CD8-positive, alpha-beta memory T cell (primary cell): Measurements from ENCODE around the gene LY6G5C. TPM values are rescaled to one million over a fixed set of nuclear protein-coding genes. Genes with fewer than 3 reads are reported as not detected.

Experiments used
- CTCF ChIA-PET: fragments of 350-600 bp; sonication (Branson Sonifier 250); formaldehyde crosslinking; loops from one replicate; lab custom pipeline; 2021; ENCODE audit warnings: antibody characterized with exemption; lab: Charles Lee
- POLR2A ChIA-PET: fragments of 350-600 bp; sonication (Branson Sonifier 250); formaldehyde crosslinking; loops from one replicate; lab custom pipeline; 2021; ENCODE audit warnings: antibody characterized with exemption; lab: Charles Lee
- DNase-seq, 5 donors: peaks; one replicate each; pipeline versions ENCODE4 v3.0.0 to v3.0.0-alpha.2; 2020 to 2022; ENCODE audit warnings: mixed read lengths in 1 of 5
- H3K27ac ChIP-seq: one replicate; pipeline ENCODE4 v1.7.0; 2013; ENCODE audit warnings: low read depth, mild to moderate bottlenecking, low read length, moderate library complexity
- H3K27me3 ChIP-seq: 2 replicates; pipeline ENCODE4 v1.7.0; 2013; ENCODE audit warnings: low read length, mild to moderate bottlenecking; ENCODE audit not compliant: insufficient read depth, poor library complexity, severe bottlenecking
- H3K36me3 ChIP-seq: 2 replicates; pipeline ENCODE4 v1.7.0; 2013; ENCODE audit warnings: mild to moderate bottlenecking, low read length, moderate library complexity; ENCODE audit not compliant: insufficient read depth
- H3K4me1 ChIP-seq: 2 replicates; pipeline ENCODE4 v1.7.0; 2013; ENCODE audit warnings: mild to moderate bottlenecking, low read length, moderate library complexity; ENCODE audit not compliant: insufficient read depth
- H3K4me3 ChIP-seq: 2 replicates; pipeline ENCODE4 v1.7.0; 2013; ENCODE audit warnings: mild to moderate bottlenecking, low read length
- H3K9me3 ChIP-seq: 2 replicates; pipeline ENCODE4 v1.7.0; 2013; ENCODE audit warnings: mild to moderate bottlenecking, low read length
- H3K27ac Mint-ChIP-seq, 8 donors: one replicate each; pipeline ENCODE4 v1.8.0; 2020 to 2021; ENCODE audit warnings: mixed read lengths in 8 of 8, mild to moderate bottlenecking in 6 of 8, inconsistent platforms in 3 of 8, moderate library complexity in 3 of 8
- H3K27me3 Mint-ChIP-seq, 2 donors: one replicate each; pipeline ENCODE4 v1.8.0; 2020 to 2021; ENCODE audit warnings: mixed read lengths in 2 of 2, mild to moderate bottlenecking in 1 of 2, moderate library complexity in 1 of 2
- H3K36me3 Mint-ChIP-seq, 3 donors: one replicate each; pipeline ENCODE4 v1.8.0; 2020 to 2021; ENCODE audit warnings: mixed read lengths in 3 of 3, inconsistent platforms in 1 of 3, mild to moderate bottlenecking in 1 of 3
- H3K4me1 Mint-ChIP-seq, 3 donors: one replicate each; pipeline ENCODE4 v1.8.0; 2020 to 2021; ENCODE audit warnings: mixed read lengths in 3 of 3, inconsistent platforms in 1 of 3, mild to moderate bottlenecking in 1 of 3
- H3K4me3 Mint-ChIP-seq, 7 donors: one replicate each; pipeline ENCODE4 v1.8.0; 2020 to 2021; ENCODE audit warnings: mixed read lengths in 7 of 7, mild to moderate bottlenecking in 6 of 7, moderate library complexity in 4 of 7, inconsistent platforms in 2 of 7
- H3K9me3 Mint-ChIP-seq, 5 donors: one replicate each; pipeline ENCODE4 v1.8.0; 2020 to 2022; ENCODE audit warnings: mixed read lengths in 5 of 5, mild to moderate bottlenecking in 3 of 5, moderate library complexity in 2 of 5, inconsistent platforms in 1 of 5
- polyA plus RNA-seq: library from polyadenylated mRNA; unstranded; fragments of 300-500 nt; fragmentation: Illumina TruSeq; gene quantifications from one replicate; pipeline ENCODE4 v1.2.3, GENCODE V29; 2021
- total RNA-seq, 2 experiments: library from RNA; stranded (reverse); gene quantifications; one replicate each; pipeline ENCODE4 v1.2.3, GENCODE V29; 2021

LY6G5C gene
- total and polyA plus RNA-seq, 3 experiments from 2014 or later = 3.5 to 10.3 (median 4.5) TPM

GRCh38 chr6:31727034-31727716 is 46.3 kb upstream of the LY6G5C start:
- peaks cover 24 to 39% (median 28%) of the 10 kb centered on the region in 3 donors for H3K4me1 Mint-ChIP-seq
- H3K27ac Mint-ChIP-seq = peak overlapping the region in 7 of 8 donors; percentile 53 to 87 (median 66)
- H3K4me1 ChIP-seq = peaks cover 34% of the 10 kb centered on the region
- DNase-seq = no peak
- H3K27me3 ChIP-seq = no peaks in the 10 kb centered on the region
- H3K9me3 Mint-ChIP-seq = no peaks in the 10 kb centered on the region
- ChIA-PET POLR2A (interaction anchor here (0.6 kb wide), 1 partner anchor 23 kb away, joined by 3 read pairs; no protein-coding TSS in a partner anchor), CTCF (interaction anchor here (0.7 to 9.6 kb wide), 2 partner anchors 104 to 136 kb away, joined by 3 to 71 read pairs; no protein-coding TSS in a partner anchor)
- H3K36me3 Mint-ChIP-seq = peaks cover 0 to 36% (median 6%) of the 10 kb centered on the region in 3 donors
- H3K9me3 ChIP-seq = no peaks in the 10 kb centered on the region
- H3K4me3 ChIP-seq = no peak overlapping the region
- peaks cover 12% of the 10 kb centered on the region for H3K36me3 ChIP-seq
- H3K4me3 Mint-ChIP-seq = peak overlapping the region in 6 of 7 donors; percentile 32 to 72 (median 70)
- peak overlapping the region; percentile 64 for H3K27ac ChIP-seq
- no peaks in the 10 kb centered on the region for H3K27me3 Mint-ChIP-seq

- no peak for DNase-seq
Observed at GRCh38 chr6:31725502-31726350, 44.9 kb upstream of the LY6G5C start.

GRCh38 chr6:31723980-31724691 is 43.3 kb upstream of the LY6G5C start:
- Histone ChIP-seq H3K9me3 (no peaks in the 10 kb centered on the region), H3K27ac (no peak overlapping the region), H3K27me3 (no peaks in the 10 kb centered on the region), H3K36me3 (peaks cover 4% of the 10 kb centered on the region), H3K4me3 (no peak overlapping the region), H3K4me1 (peaks cover 25% of the 10 kb centered on the region)
- Mint-ChIP-seq H3K27me3 (no peaks in the 10 kb centered on the region), H3K4me1 (peaks cover 15 to 21% (median 18%) of the 10 kb centered on the region in 3 donors), H3K27ac (peak overlapping the region in 2 of 8 donors; percentile 18 to 20), H3K4me3 (no peak overlapping the region), H3K36me3 (peaks cover 0 to 10% (median 2%) of the 10 kb centered on the region in 3 donors), H3K9me3 (no peaks in the 10 kb centered on the region)
- DNase-seq = no peak
- POLR2A ChIA-PET = interaction anchor here (0.7 kb wide), 1 partner anchor 67 kb away, joined by 4 read pairs; no protein-coding TSS in a partner anchor
- CTCF ChIA-PET = interaction anchor here (1.3 kb wide), 1 partner anchor 106 kb away, joined by 4 read pairs; no protein-coding TSS in a partner anchor

More at GRCh38 chr6:31725502-31726350, 44.9 kb upstream of the LY6G5C start:
- peaks cover 4% of the 10 kb centered on the region for H3K36me3 ChIP-seq
- peaks cover 34% of the 10 kb centered on the region for H3K4me1 ChIP-seq
- Mint-ChIP-seq H3K4me1 (peaks cover 24 to 35% (median 28%) of the 10 kb centered on the region in 3 donors), H3K27me3 (no peaks in the 10 kb centered on the region), H3K27ac (peak overlapping the region in 5 of 8 donors; percentile 0 to 43 (median 19)), H3K9me3 (no peaks in the 10 kb centered on the region), H3K36me3 (peaks cover 0 to 23% (median 5%) of the 10 kb centered on the region in 3 donors), H3K4me3 (peak overlapping the region in 1 of 7 donors; percentile 18)
- H3K4me3 ChIP-seq = no peak overlapping the region
- H3K9me3 ChIP-seq = no peaks in the 10 kb centered on the region
- POLR2A ChIA-PET = interaction anchor here (0.9 to 1.4 kb wide), 2 partner anchors 9 to 21 kb away, joined by 3 to 6 read pairs; no protein-coding TSS in a partner anchor
- H3K27me3 ChIP-seq = no peaks in the 10 kb centered on the region
- no peak overlapping the region for H3K27ac ChIP-seq
- CTCF ChIA-PET = interaction anchor here (0.9 to 1.4 kb wide), 2 partner anchors 12 to 44 kb away, joined by 3 to 5 read pairs; no protein-coding TSS in a partner anchor

DNA sequence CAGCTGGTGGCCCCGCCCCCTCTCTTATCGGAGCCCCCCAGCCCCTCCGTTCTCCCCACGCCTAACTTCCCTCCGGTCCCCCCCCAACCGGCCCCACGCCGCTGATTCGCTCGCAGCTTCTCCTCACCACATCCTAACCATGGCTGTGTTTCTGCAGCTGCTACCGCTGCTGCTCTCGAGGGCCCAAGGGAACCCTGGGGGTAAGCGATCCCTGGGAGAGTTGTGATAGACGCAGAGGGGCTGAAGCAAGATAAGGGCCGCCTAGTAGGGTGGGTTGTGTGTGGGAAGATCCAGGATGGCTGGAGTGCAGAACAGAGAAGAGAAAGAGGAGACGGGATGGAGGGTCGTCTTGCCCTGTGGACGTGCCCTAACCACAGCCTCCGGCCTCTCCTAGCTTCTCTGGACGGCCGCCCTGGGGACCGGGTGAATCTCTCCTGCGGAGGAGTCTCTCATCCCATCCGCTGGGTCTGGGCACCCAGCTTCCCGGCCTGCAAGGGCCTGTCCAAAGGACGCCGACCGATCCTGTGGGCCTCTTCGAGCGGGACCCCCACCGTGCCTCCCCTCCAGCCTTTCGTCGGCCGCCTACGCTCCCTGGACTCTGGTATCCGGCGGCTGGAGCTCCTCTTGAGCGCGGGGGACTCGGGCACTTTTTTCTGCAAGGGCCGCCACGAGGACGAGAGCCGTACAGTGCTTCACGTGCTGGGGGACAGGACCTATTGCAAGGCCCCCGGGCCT is 42.5 kb upstream of the LY6G5C start, which contains the start of gene MPIG6B:
TSS of gene MPIG6B (plus strand) at position 129 of the 735 bp plus-strand sequence. CDS start at position 140, 11 bp downstream.
- no peak for DNase-seq

DNA sequence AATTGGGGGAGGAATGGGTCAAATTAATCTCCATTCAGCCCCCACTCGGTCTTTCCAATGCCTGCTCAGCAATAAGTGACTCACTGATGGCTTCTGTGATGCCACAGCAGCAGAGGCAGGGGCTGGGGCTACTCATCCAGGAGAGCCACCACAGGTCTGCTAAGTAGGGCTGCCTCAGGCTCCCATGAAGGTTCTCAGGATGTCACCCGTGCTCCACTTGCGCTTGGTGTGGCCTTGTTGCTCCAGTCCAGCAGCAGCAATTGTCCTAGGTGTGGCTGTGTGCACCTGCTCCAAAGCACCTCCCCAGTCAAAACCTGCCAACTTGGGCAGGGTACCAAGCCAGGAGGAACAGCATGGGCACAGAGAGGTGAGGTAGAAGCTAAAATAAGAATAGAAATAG is 41.3 kb upstream of the LY6G5C start:
- Histone ChIP-seq H3K27ac (no peak overlapping the region), H3K9me3 (no peaks in the 10 kb centered on the region), H3K27me3 (no peaks in the 10 kb centered on the region), H3K36me3 (peaks cover under 1% of the 10 kb centered on the region), H3K4me3 (no peak overlapping the region), H3K4me1 (peaks cover 7% of the 10 kb centered on the region)
- Mint-ChIP-seq H3K4me1 (peaks cover 4 to 9% (median 6%) of the 10 kb centered on the region in 3 donors), H3K36me3 (peaks cover 0 to 6% (median 2%) of the 10 kb centered on the region in 3 donors), H3K27ac (peak overlapping the region in 1 of 8 donors; percentile 47), H3K27me3 (peaks cover 0 to 2% of the 10 kb centered on the region in 2 donors), H3K4me3 (no peak overlapping the region), H3K9me3 (no peaks in the 10 kb centered on the region)
- DNase-seq = no peak
- ChIA-PET CTCF (no interaction called here), POLR2A (no interaction called here)

More for the DNA sequence above, 42.5 kb upstream of the LY6G5C start, which contains the start of gene MPIG6B:
- ChIA-PET CTCF (interaction anchor here (0.9 to 1.3 kb wide), 5 partner anchors 16 to 172 kb away, joined by 3 to 4 read pairs (median 3); partner anchors contain the start of gene MSH5), POLR2A (interaction anchor here (0.6 to 0.7 kb wide), 2 partner anchors 112 to 146 kb away, joined by 3 to 4 read pairs; no protein-coding TSS in a partner anchor)
- Mint-ChIP-seq H3K27me3 (peaks cover 0 to 2% of the 10 kb centered on the region in 2 donors), H3K27ac (peak within 1 kb of the TSS in 3 of 8 donors; percentile 20 to 64 (median 46)), H3K4me1 (peaks cover 10 to 15% (median 13%) of the 10 kb centered on the region in 3 donors), H3K36me3 (peaks cover 0 to 10% (median 2%) of the 10 kb centered on the region in 3 donors), H3K9me3 (no peaks in the 10 kb centered on the region), H3K4me3 (no peak within 1 kb of the TSS)
- no peak within 1 kb of the TSS for H3K4me3 ChIP-seq
- H3K36me3 ChIP-seq = peaks cover 4% of the 10 kb centered on the region
- H3K9me3 ChIP-seq = no peaks in the 10 kb centered on the region
- H3K27me3 ChIP-seq = no peaks in the 10 kb centered on the region
- H3K27ac ChIP-seq = no peak within 1 kb of the TSS
- peaks cover 17% of the 10 kb centered on the region for H3K4me1 ChIP-seq

GRCh38 chr6:31721351-31722020 is 40.6 kb upstream of the LY6G5C start, which contains the start of gene LY6G6C:
TSS of gene LY6G6C (minus strand) at chr6:31721746. CDS start at chr6:31721679, 67 bp downstream.
- ChIA-PET CTCF (no interaction called here), POLR2A (no interaction called here)
- peak within 1 kb of the TSS in 1 of 8 donors; percentile 80 for H3K27ac Mint-ChIP-seq

More at GRCh38 chr6:31721351-31722020, 40.6 kb upstream of the LY6G5C start, which contains the start of gene LY6G6C:
- peak in 1 of 5 donors; percentile 30 for DNase-seq
- H3K27ac ChIP-seq = no peak within 1 kb of the TSS
- Mint-ChIP-seq H3K27me3 (peaks cover 0 to 2% of the 10 kb centered on the region in 2 donors), H3K36me3 (peaks cover 0 to 5% (median 0%) of the 10 kb centered on the region in 3 donors), H3K4me1 (peaks cover 4 to 9% (median 6%) of the 10 kb centered on the region in 3 donors), H3K9me3 (no peaks in the 10 kb centered on the region), H3K4me3 (peak within 1 kb of the TSS in 1 of 7 donors; percentile 41)
- H3K4me1 ChIP-seq = peaks cover 4% of the 10 kb centered on the region
- H3K4me3 ChIP-seq = no peak within 1 kb of the TSS
- H3K27me3 ChIP-seq = no peaks in the 10 kb centered on the region
- no peaks in the 10 kb centered on the region for H3K36me3 ChIP-seq
- H3K9me3 ChIP-seq = no peaks in the 10 kb centered on the region
